Measurements from ENCODE around the gene GDPD3.

The GDPD3 gene

DNA sequence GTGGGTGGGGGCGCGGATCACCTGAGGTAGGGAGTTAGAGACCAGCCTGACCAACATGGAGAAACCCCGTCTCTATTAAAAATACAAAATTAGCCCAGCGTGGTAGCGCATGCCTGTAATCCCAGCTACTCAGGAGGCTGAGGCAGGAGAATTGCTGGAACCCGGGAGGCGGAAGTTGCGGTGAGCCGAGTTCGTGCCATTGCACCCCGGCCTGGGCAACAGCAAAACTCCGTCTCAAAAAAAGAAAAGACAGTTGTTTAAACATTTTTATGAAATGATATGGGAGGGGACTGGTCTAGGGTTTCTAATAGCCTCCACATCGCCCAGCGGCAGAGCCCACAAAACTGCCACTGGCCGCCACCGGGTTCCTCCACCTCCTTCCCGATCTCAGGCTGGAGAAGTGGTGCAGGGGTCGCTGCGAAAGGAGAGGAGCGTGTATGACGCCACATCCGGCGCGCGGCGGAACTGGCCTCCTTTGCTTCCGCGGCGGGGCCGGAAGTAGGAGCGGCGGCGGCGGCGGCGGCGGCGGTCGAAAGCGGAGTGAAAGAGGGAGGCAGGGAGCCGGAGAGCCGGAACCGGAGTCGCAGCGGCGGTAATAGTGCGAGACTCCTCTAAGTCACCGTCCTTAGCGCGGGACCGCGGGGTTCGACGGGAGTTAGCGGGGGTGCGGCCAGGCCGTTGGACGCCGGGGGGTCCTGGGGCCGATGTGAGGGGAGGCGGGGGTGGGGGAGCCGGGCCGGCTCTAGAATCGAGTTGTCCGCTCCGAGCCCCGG, 37.6 kb downstream of the GDPD3 start, which contains the start of gene PPP4C:
PPP4C (plus strand) TSS at position 492 of the 773 bp plus-strand sequence. CDS start 384 bp downstream, outside the sequence.
- DNase-seq = peak; percentile 90

DNA sequence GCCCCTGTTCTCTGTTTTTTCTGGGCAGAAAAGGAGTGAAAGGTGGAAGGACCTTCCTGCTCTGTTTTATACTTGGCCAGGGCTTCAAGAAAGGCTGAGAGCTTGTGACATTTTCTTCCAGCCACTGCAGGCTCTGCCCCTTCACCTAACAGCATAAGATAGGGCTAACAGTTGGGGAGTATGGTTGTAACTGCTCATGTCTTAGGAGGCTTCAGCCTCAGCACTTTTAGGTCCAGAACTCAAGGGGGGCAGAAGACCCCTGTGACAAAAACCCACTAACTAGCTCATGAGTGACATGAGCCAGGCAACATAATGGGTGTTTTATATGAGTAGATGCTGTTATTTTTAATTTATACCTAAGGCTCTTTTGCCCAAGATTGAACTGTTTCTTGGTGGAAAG, 42.8 kb downstream of the GDPD3 start:
- no peak for DNase-seq

GRCh38 chr16:30069611-30070462, 43.5 kb downstream of the GDPD3 start:
- DNase-seq = no peak

GRCh38 chr16:30068750-30069610, 44.4 kb downstream of the GDPD3 start:
- DNase-seq = peak; percentile 44

- no peak for DNase-seq
Measured at GRCh38 chr16:30068333-30068732, 45.0 kb downstream of the GDPD3 start.

DNA sequence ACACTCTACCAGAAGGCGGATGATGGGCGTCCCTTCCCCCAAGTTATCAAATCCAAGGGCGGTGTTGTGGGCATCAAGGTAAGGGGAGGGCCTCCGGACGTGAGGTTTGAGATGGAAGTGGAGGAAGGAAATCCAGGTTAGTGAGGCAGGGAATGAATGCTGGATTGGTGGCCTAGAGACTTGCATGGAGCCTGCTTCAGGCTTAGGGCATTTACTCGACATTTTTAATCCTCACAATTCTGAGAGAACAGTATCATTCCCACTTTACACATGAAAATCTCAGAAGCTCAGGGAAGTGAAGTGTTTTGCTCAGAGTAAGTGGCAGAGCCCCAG, 45.8 kb downstream of the GDPD3 start:
- DNase-seq = no peak

- no peak for DNase-seq
Measured at GRCh38 chr16:30066761-30067583, 46.4 kb downstream of the GDPD3 start.

DNA sequence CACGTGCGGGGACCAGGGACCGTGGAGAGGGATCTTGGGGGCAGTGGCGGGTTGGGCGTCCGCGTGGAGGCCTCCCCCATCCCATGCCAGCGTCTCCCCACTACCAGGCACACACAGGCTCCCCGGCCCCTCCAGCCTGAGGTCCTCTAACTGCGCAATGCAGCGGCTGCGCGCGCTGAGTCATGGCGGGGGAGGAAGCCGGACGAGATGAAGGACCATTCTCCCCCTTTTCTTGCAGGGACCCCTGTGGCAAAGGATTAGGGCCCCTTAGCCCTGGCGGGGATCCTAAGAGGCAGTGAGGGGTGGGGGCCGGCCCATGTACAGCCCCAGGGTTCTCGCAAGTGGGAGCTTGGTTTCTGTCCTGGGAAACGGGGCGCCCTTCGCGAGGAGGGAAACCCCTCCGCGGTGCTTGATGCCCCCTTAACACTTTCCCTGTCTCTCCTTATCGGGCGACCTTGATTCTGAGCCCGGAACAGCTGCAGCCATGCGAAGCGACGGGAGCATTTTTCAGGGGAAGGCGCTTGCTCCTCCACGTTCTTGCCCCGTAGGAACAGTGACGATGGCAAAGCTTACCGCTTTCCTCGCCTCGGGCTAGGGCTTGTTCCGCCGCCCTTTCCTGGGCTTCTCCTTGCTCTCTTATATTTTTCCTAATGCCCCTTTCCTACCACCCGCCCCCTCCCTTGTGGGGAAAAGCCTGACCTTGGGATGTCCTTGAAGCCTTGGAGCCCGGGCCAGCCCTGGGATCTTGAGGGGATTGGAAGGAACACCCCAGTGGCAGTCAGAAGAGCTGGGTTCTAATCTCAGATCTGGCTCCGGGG, 47.2 kb downstream of the GDPD3 start:
- no peak for DNase-seq

DNA sequence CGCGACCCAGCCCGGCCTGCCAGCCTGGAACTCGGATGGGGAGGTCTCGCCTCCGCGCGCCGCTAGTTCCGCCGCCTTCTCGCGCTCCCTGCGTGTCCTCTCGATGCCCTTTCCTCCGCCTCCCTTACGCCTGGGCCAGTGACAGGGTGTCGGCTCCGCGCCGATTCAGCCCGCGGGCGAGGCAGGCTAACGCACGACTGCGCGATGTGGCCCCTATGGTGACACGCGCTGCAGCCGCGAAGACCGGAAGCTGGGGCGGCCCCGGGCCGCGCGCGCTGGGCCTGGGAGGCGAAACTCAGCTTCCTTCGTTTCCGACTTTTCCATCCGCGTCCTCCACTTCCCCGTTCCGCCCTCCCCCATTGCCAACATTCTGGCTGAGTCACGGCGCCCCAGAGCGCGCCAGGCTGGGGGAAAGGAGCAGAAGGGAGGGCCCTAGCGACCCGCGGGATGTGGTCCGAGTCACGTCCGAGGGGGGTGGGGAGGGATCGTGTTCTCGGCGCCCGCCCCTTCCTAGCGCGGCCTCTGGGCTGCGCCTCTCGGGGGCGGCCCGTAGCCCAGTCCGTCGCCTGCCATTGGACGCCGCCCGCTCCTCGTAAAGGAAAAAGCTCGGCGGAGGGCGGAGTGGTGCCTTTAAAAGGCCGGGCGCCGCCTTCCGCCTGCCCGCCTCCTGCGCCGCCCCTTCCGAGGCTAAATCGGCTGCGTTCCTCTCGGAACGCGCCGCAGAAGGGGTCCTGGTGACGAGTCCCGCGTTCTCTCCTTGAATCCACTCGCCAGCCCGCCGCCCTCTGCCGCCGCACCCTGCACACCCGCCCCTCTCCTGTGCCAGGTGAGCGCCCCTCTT, 48.0 kb downstream of the GDPD3 start, which contains the start of gene ALDOA:
ALDOA (plus strand) TSS at position 659 of the 841 bp plus-strand sequence. CDS start 1,138 bp downstream, outside the sequence.
- peak; percentile 88 for DNase-seq

- DNase-seq = no peak
Measured at GRCh38 chr16:30064729-30065101, 48.6 kb downstream of the GDPD3 start.

- DNase-seq = peak; percentile 44
Measured at GRCh38 chr16:30063893-30064728, 49.2 kb downstream of the GDPD3 start.

DNA sequence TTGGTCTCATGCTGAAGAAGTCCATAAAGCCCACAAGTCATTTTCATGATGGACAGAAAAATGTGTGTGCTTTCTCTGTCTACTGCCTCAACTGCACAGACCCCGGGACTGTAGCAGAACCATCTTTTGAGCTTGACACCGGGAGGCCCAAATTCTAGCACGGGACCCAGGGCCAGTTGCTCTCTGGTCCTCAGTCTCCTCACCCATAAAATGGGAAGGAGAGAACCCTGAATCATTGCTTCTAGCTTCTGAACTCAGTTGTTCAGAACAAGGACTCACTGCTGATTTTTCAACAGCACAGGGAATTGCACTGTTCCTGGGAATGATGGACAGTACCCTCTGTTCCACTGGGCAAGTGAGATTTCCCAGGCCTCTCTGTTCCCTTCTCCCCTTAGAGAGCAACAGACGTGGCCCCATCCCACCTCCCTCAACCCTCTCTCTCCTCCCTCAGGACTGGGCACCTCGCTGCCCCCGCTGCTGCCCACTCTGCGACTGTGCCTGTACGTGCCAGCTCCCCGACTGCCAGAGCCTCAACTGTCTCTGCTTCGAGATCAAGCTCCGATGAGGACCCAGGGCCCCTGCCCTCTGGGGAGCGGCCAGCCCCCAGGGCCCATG, 50.0 kb downstream of the GDPD3 start:
- no peak for DNase-seq

DNA sequence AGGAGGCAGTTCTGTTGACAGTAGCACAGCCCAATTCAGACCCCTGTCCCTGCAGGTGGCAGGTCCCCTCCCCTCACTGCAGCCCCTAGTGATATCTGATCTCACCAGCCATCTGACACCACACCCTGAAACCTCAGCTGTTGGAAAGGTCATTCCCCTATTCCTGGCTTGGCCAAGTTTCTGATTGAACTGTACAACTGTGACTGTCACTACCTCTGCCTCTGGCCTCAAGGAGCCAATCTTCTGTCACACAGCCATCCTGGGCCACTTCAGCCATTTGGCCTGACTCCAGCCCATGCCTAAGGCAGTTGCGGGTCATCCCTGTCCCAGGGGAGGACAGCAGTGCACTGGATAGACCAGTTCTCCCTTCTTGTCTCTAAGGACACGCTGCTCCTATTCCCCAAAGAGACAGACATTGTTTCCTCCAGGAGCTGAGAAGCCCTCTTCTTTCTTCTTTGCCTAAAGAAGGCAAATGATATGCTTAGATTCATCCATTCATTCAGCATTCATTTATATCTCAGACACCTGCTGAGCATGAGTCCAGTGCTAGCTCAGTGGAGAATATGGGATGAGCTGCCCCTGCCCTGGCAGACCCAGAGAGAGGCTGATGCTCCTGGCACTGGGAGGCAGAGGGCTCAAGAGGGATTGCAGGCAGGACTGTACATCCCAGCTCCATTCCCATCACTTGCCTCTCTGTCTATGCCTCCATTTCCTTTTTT, 52.3 kb downstream of the GDPD3 start:
- DNase-seq = no peak

DNA sequence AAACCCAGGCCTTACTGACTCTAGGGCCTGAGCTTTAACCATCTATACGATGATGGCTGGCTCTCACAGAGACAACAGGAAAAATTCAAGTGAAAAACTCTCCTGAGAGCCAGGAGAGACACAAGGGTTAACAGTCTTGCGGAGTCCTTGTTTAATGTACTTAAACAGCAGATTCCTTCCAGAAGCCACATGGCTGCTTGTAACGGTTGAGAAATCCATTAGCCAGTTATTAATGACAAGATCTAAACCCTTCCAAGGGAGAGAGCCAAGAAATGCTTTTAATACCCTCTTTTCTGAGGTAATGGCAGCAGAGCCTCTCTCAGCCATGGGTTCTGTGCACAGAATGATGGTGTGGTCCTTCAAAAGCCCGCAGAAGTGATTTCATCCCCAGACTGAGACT, 53.0 kb downstream of the GDPD3 start:
- DNase-seq = no peak

- DNase-seq = peak; percentile 30
Measured at GRCh38 chr16:30054959-30055553, 58.3 kb downstream of the GDPD3 start.
